HS-27A (cell line): ENCODE measurements around the gene FBXL3.
"Not testable (repeated sequence)": the region's sequence is repeated elsewhere in the genome, so short reads cannot be mapped to it uniquely, and the experiment has no call there.

Experiments used
- DNase-seq: peaks from one replicate; pipeline ENCODE4 v3.0.0-alpha.2; 2012; ENCODE audit warnings: low read depth, missing footprints

Gene FBXL3

GRCh38 chr13:76983676-76984075 lies 43.3 kb downstream of the FBXL3 start:
- no peak for DNase-seq

- DNase-seq = no peak
Observed at GRCh38 chr13:76982061-76982460, 44.9 kb downstream of the FBXL3 start.

- DNase-seq = no peak
Observed at GRCh38 chr13:76980075-76980718, 46.8 kb downstream of the FBXL3 start.

DNA sequence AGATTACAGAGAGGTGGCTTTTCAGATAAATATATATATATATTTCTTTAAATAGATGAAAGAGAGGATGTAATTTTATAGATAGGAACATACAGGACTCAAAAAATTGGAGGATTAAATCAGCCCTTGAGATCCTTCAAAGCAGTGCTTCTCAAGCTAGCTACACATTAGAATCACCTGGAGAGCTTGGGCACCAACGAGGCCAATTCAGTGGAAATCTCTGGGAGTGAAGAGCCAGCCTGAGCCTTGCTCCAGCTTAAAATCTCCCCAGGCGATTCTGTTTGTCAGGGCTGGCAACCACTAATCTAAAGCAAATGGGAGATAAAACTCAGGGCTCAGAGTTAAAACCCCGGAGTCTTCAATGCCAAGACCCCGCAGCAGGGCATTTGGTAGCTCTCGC lies 50.0 kb downstream of the FBXL3 start:
- no peak for DNase-seq

- DNase-seq = no peak
Observed at GRCh38 chr13:76976490-76976889, 50.5 kb downstream of the FBXL3 start.

- no peak for DNase-seq
Observed at GRCh38 chr13:76975863-76976262, 51.1 kb downstream of the FBXL3 start.

- DNase-seq = no peak
Observed at GRCh38 chr13:76974618-76974975, 52.4 kb downstream of the FBXL3 start.

DNA sequence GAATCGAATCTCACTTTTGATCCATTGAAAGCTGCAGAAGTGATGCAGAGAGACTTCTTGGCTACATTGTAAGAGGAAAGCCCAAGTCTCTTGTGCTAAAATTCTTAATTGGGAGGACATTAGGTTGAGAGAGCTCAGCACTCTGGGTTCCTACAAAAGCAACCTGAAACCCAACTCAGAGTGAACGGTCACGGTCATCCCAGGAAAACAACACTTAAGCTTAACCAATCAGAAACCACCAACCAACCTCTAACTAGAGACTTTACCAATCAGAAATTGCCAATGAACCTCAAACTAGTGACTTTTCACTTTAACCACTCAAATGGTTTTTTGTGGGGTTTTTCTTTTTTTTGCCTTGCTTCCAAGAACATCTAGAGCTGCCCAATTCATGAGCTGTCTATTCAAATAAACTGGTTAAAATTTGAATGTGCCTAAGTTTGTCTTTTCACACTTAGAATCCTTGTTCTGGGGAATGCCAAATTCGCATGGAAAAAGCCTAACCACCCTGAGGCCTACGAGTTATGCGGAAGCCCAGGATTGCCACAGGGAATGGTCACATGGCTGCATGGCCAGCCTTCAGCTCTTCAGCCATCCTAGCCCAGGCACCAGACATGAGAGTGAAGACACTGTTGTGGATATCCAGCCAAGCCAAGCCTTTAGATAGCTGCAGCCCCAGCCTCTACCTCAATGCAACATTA lies 52.9 kb downstream of the FBXL3 start:
- no peak for DNase-seq

- no peak for DNase-seq
Observed at GRCh38 chr13:76971851-76972829, 54.8 kb downstream of the FBXL3 start.

GRCh38 chr13:76971215-76971614 lies 55.7 kb downstream of the FBXL3 start:
- DNase-seq = no peak

DNA sequence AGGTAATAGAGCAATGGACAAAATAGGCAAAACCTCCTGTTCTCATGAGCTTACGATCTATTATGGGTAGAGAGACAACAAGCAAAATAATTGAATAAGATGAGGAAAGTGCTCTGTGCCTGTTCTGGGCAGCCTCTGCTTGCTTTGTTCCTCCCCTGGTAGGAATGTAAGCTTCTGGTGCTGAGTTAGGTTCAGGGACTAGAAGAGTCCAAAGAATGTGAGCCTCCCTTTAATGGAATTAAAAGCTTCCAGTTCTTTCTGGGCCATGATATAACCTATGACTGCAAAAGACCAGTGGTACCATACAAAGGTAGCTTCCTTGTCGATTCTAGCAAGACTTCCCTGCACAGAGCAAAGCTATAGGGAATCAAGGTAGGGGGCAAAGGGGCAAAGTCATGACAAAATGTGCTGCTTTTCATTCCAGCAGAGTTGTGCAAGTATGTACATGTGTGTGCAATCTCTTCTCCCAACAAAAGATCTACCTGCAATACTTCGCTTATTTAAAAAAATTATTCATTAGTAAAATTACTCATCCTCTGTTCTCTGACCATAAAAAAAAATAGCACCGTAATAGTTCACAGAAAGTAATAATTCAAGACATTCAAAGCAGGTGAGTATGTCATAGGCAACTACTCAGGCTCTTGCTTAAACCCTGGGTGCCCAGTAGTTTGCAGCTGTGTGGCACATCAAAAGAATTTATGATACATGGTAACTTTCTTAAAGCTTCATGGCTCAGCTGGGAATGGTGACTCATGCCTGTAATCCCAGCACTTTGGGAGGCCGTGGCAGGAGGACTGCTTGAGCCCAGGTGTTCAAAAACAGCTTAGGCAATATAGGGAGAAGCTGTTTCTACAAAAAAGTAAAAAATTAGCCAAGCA lies 57.2 kb downstream of the FBXL3 start:
- DNase-seq = no peak

- no peak for DNase-seq
Observed at GRCh38 chr13:76968041-76968440, 58.9 kb downstream of the FBXL3 start.

DNA sequence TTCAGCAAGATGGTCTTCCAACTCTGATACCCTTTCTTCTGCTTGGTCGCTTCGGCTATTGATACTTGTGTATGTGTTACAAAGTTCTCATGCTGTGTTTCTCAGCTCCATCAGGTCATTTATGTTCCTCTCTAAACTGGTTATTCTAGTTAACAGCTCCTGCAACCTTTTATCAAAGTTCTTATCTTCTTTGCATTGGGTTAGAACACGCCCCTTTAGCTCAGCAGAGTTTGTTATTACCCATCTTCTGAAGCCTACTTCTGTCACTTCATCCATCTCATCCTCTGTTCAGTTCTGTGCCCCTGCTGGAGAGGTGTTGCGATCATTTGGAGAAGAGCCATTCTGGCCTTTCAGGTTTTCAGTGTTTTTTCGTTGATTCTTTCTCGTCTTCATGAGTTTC lies 59.9 kb downstream of the FBXL3 start:
- no peak for DNase-seq

- no peak for DNase-seq
Observed at GRCh38 chr13:76965759-76966421, 61.1 kb downstream of the FBXL3 start.

GRCh38 chr13:76959734-76960133 lies 67.2 kb downstream of the FBXL3 start:
- not testable (repeated sequence) for DNase-seq

DNA sequence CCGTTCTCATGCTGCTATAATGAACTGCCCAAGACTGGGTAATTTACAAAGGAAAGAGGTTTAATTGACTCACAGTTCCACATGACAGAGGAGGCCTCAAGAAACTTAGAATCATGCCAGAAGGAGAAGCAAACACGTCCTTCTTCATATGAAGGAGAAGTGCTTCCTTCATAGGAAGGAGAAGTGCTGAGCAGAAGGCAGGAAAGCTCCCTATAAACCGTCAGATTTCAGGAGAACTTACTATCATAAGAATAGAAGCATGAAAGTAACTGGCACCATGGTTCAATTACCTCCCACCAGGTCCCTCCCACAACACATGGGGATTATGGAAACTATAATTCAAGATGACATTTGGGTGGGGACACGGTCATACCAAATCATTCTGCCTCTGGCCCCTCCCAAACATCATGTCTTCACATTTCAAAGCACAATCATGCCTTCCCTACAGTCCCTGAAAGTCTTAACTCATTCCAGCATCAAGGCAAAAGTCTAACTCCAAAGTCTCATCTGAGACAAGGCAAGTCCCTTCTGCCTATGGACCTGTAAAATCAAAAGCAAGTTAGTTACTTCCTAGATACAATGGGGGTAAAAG lies 68.0 kb downstream of the FBXL3 start:
- no peak for DNase-seq

DNA sequence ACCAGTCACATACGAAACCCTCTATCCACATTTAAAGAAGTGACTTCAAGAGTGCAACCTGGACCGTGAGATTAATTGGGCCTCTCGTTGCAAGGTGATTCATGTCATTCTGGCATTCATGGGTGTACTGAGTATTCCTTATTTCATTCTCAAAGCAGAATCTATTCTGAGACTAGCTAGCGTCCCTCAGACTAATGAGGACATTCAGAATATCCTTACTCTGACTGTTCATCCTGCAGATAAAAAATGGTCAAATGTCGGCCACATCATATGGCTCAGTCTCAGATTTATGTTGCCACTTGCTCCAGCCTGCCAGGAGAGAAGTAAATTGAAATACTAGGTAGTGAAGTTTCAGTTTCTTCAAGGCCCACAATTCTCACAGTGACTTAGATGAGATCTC lies 71.3 kb downstream of the FBXL3 start:
- no peak for DNase-seq
